IMR-90 (cell line): ENCODE data around the gene CENPF. TPM values are rescaled to one million over a fixed set of nuclear protein-coding genes. Genes with fewer than 3 reads are reported as not detected.

ENCODE experiments used
- ATAC-seq: fragments of 200-7000 bp; cut with Tn5 transposase; 2 replicates; pipeline ENCODE4 v1.9.1; 2020; ENCODE audit warnings: low read depth, mild to moderate bottlenecking, moderate library complexity
- BruUV-seq: library from RNA; stranded (reverse); fragments of 400-500 nt; replicated peaks from 2 replicates; lab custom pipeline; 2021; lab: Mats Ljungman, UMichigan
- CTCF ChIA-PET: fragments of 300-600 bp; formaldehyde crosslinking; extraction: SDS; loops from one replicate; lab custom pipeline; 2021; ENCODE audit warnings: antibody characterized with exemption; lab: Yijun Ruan, JAX
- POLR2A ChIA-PET: fragments of 300-600 bp; sonication (Branson Sonifier 250); formaldehyde crosslinking; loops from one replicate; lab custom pipeline; 2022; ENCODE audit warnings: antibody characterized with exemption; ENCODE audit not compliant: unreplicated experiment; lab: Charles Lee
- DNase-seq: peaks from one replicate; pipeline ENCODE4 v3.0.0; 2013
- H2AFZ ChIP-seq: replicated peaks from 2 replicates; pipeline ENCODE3; 2013; ENCODE audit warnings: low read length, mild to moderate bottlenecking; ENCODE audit not compliant: poor library complexity
- H2AK5ac ChIP-seq: 2 replicates; pipeline ENCODE4 v1.6.1; 2013; ENCODE audit warnings: low read depth, low read length, inconsistent platforms
- H2AK9ac ChIP-seq: replicated peaks from 2 replicates; pipeline ENCODE3; 2013; ENCODE audit warnings: mild to moderate bottlenecking, low read depth, low read length, moderate library complexity; ENCODE audit not compliant: poor library complexity
- H2BK120ac ChIP-seq: 2 replicates; pipeline ENCODE4 v1.6.1; 2013; ENCODE audit warnings: low read depth, low read length, inconsistent platforms
- H2BK15ac ChIP-seq: 3 replicates; pipeline ENCODE4 v1.6.1; 2013; ENCODE audit warnings: low read depth, low read length, inconsistent platforms
- H2BK20ac ChIP-seq: 2 replicates; pipeline ENCODE4 v1.6.1; 2013; ENCODE audit warnings: low read depth, mild to moderate bottlenecking, inconsistent platforms, low read length, moderate library complexity
- H2BK5ac ChIP-seq: 2 replicates; pipeline ENCODE4 v1.6.1; 2013; ENCODE audit warnings: mild to moderate bottlenecking, low read depth, low read length, inconsistent platforms; ENCODE audit not compliant: poor library complexity, severe bottlenecking
- H3K14ac ChIP-seq: replicated peaks from 2 replicates; pipeline ENCODE4 v1.6.1; 2013; ENCODE audit warnings: low read depth, low read length, inconsistent platforms
- H3K18ac ChIP-seq: 2 replicates; pipeline ENCODE4 v1.6.1; 2013; ENCODE audit warnings: low read depth, low read length, control low read depth
- H3K23ac ChIP-seq: 2 replicates; pipeline ENCODE4 v1.6.1; 2013; ENCODE audit warnings: low read depth, low read length, inconsistent platforms
- H3K27ac ChIP-seq: 2 replicates; pipeline ENCODE4 v1.5.1; 2013; ENCODE audit warnings: mild to moderate bottlenecking, control low read depth, low read length; ENCODE audit not compliant: insufficient read depth
- H3K27me3 ChIP-seq: 2 replicates; pipeline ENCODE4 v1.6.1; 2013; ENCODE audit warnings: low read length; ENCODE audit not compliant: control insufficient read depth, insufficient read depth
- H3K36me3 ChIP-seq: 2 replicates; pipeline ENCODE4 v1.6.1; 2013; ENCODE audit warnings: low read length, mixed read lengths; ENCODE audit not compliant: control insufficient read depth, insufficient read depth
- H3K4ac ChIP-seq: 2 replicates; pipeline ENCODE4 v1.6.1; 2013; ENCODE audit warnings: low read depth, low read length, inconsistent platforms
- H3K4me1 ChIP-seq: 2 replicates; pipeline ENCODE4 v1.6.1; 2013; ENCODE audit warnings: low read length, mixed read lengths; ENCODE audit not compliant: control insufficient read depth, insufficient read depth
- H3K4me2 ChIP-seq: 2 replicates; pipeline ENCODE4 v1.6.1; 2013; ENCODE audit warnings: low read depth, mild to moderate bottlenecking, control low read depth, low read length, moderate library complexity
- H3K4me3 ChIP-seq: 2 replicates; pipeline ENCODE4 v1.5.1; 2013; ENCODE audit warnings: low read depth, mild to moderate bottlenecking, control low read depth, low read length, moderate library complexity; ENCODE audit not compliant: insufficient read depth
- H3K56ac ChIP-seq: 2 replicates; pipeline ENCODE4 v1.6.1; 2013; ENCODE audit warnings: low read length, inconsistent platforms; ENCODE audit not compliant: insufficient read depth; ENCODE audit errors: extremely low read depth
- H3K79me1 ChIP-seq, 2 experiments: 2 replicates each; pipeline ENCODE4 v1.6.1; 2013; ENCODE audit warnings: low read length in 2 of 2, inconsistent platforms in 1 of 2, low read depth in 1 of 2
- H3K9ac ChIP-seq: 2 replicates; pipeline ENCODE4 v1.6.1; 2013; ENCODE audit warnings: low read depth, low read length, control low read depth
- H3K9me1 ChIP-seq: 2 replicates; pipeline ENCODE4 v1.6.1; 2013; ENCODE audit warnings: low read length, inconsistent platforms; ENCODE audit not compliant: insufficient read depth
- H3K9me3 ChIP-seq: 2 replicates; pipeline ENCODE4 v1.6.1; 2013; ENCODE audit warnings: low read length; ENCODE audit not compliant: control insufficient read depth, insufficient read depth
- H4K20me1 ChIP-seq: 2 replicates; pipeline ENCODE4 v1.6.1; 2013; ENCODE audit warnings: low read length, inconsistent platforms; ENCODE audit not compliant: insufficient read depth
- H4K5ac ChIP-seq: 2 replicates; pipeline ENCODE4 v1.6.1; 2013; ENCODE audit warnings: mild to moderate bottlenecking, low read depth, low read length, control low read depth
- H4K8ac ChIP-seq, 2 experiments: 2 replicates each; pipeline ENCODE4 v1.6.1; 2013; ENCODE audit warnings: low read depth in 2 of 2, low read length in 2 of 2, control low read depth in 1 of 2, inconsistent platforms in 1 of 2
- H4K91ac ChIP-seq: 2 replicates; pipeline ENCODE4 v1.6.1; 2013; ENCODE audit warnings: low read depth, low read length, inconsistent platforms; ENCODE audit not compliant: insufficient read depth
- BHLHE40 ChIP-seq: fragments of 150-350 bp; IDR thresholded peaks from 2 replicates; pipeline ENCODE4 v1.6.1; 2016; ENCODE audit warnings: mild to moderate bottlenecking, low read depth, low read length
- MAZ ChIP-seq: IDR thresholded peaks from 2 replicates; pipeline ENCODE4 v1.6.1; 2012; ENCODE audit warnings: low read depth, mild to moderate bottlenecking, low read length, improper control_type of control experiment, moderate library complexity, borderline replicate concordance
- MXI1 ChIP-seq: IDR thresholded peaks from 2 replicates; pipeline ENCODE4 v1.6.1; 2012; ENCODE audit warnings: low read depth, mild to moderate bottlenecking, low read length, moderate library complexity, borderline replicate concordance
- NFE2L2 ChIP-seq: fragments of 150-350 bp; IDR thresholded peaks from 2 replicates; pipeline ENCODE4 v1.6.1; 2016; ENCODE audit warnings: low read depth, mild to moderate bottlenecking, low read length
- RAD21 ChIP-seq: IDR thresholded peaks from 2 replicates; pipeline ENCODE4 v1.6.1; 2012; ENCODE audit warnings: low read length, improper control_type of control experiment
- WGBS, 2 experiments: methylation state at CpG; one replicate each; pipeline versions ENCODE4 v1.1.5 to v1.1.7; 2013; ENCODE audit warnings: missing lambda C conversion rate in 2 of 2; ENCODE audit not compliant: insufficient read length in 1 of 2; ENCODE audit errors: extremely low coverage in 2 of 2; 5-methylcytosine and 5-hydroxymethylcytosine counted together
- dilution Hi-C: fragments of 300-500 bp; cut with HindIII; formaldehyde crosslinking; loops from one replicate; pipeline ENCODE4 v1.14.3; 2018; ENCODE audit warnings: low sequenced_read_pairs; ENCODE audit not compliant: unreplicated experiment
- in situ Hi-C: fragments of 300-500 bp; cut with MboI; formaldehyde crosslinking; loops from 3 replicates; pipeline ENCODE4 v1.14.3; 2019; ENCODE audit warnings: low sequenced_read_pairs, inconsistent platforms, mixed read lengths
- intact Hi-C: fragments of 100-400 bp; cut with micrococcal nuclease; formaldehyde crosslinking; loops from 2 replicates; pipeline ENCODE4 v1.10.0; 2022
- polyA plus RNA-seq, 3 experiments: library from polyadenylated mRNA; depleted of rRNA; stranded (reverse); fragments of >200 nt; gene quantifications; 2 replicates each; pipeline ENCODE4 v1.2.3, GENCODE V29; 2012; ENCODE audit warnings: low replicate concordance in 1 of 3
- total RNA-seq: library from RNA; depleted of rRNA; stranded (reverse); fragments of >200 nt; gene quantifications from 2 replicates; pipeline ENCODE4 v1.2.3, GENCODE V29; 2012
- TF ChIP-seq, protein P1 (sequence below): conservative IDR thresholded peaks from 2 replicates; pipeline ENCODE4 v1.5.1; 2012; ENCODE audit warnings: mild to moderate bottlenecking, low read depth, low read length, improper control_type of control experiment

CENPF gene
- total and polyA plus RNA-seq, 2 of the 4 experiments (the other 2 are of a cell fraction) = 20.9 to 51.8 TPM

DNA sequence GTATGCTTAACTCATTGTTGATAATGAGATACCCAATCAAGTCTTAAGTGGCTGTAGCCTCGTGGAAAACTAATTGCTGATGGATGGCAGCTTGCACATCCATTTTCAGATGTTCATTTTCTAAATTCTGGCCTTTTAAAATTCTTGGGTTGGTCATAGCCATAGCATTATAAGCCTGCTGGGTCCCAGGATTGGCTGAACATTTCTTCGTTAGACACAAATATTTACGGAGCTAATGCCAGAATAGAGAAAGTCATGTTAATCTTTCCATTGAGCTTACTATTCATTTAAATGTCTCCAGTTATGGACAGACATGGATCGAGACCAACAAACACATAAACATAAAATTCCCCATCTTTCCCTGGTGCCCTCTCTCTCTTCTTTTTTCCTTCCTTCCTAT, 32.5 kb downstream of the CENPF start:
- H3K4me2 ChIP-seq = no peak overlapping the region
- H2AK9ac ChIP-seq = no peak overlapping the region
- no peak overlapping the region for H4K5ac ChIP-seq
- dilution Hi-C loops = no loop called here
- no peak for ATAC-seq
- TF ChIP-seq MXI1 (no peak), BHLHE40 (no peak), MAZ (no peak), NFE2L2 (no peak), RAD21 (no peak)
- TF ChIP-seq, protein P1, sequence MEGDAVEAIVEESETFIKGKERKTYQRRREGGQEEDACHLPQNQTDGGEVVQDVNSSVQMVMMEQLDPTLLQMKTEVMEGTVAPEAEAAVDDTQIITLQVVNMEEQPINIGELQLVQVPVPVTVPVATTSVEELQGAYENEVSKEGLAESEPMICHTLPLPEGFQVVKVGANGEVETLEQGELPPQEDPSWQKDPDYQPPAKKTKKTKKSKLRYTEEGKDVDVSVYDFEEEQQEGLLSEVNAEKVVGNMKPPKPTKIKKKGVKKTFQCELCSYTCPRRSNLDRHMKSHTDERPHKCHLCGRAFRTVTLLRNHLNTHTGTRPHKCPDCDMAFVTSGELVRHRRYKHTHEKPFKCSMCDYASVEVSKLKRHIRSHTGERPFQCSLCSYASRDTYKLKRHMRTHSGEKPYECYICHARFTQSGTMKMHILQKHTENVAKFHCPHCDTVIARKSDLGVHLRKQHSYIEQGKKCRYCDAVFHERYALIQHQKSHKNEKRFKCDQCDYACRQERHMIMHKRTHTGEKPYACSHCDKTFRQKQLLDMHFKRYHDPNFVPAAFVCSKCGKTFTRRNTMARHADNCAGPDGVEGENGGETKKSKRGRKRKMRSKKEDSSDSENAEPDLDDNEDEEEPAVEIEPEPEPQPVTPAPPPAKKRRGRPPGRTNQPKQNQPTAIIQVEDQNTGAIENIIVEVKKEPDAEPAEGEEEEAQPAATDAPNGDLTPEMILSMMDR = no peak
- no peak overlapping the region for H3K23ac ChIP-seq
- no peaks in the 10 kb centered on the region for H4K20me1 ChIP-seq
- no peaks in the 10 kb centered on the region; the same call in 1 of the 2 replicates for H3K36me3 ChIP-seq
- H3K9me3 ChIP-seq = no peaks in the 10 kb centered on the region
- H4K91ac ChIP-seq = no peak overlapping the region
- H2BK15ac ChIP-seq = no peak overlapping the region
- H2BK120ac ChIP-seq = no peak overlapping the region
- H3K56ac ChIP-seq = no peak overlapping the region
- DNase-seq = no peak
- intact Hi-C loops = no loop called here
- H3K18ac ChIP-seq = no peak overlapping the region
- H2AFZ ChIP-seq = no peak overlapping the region
- ChIA-PET CTCF (interaction anchor here (0.6 to 0.8 kb wide), 3 partner anchors 253 to 888 kb away, joined by 3 to 4 read pairs (median 3); no protein-coding TSS in a partner anchor), POLR2A (no interaction called here)
- no peak overlapping the region for H3K4ac ChIP-seq
- in situ Hi-C loops = no loop called here
- 0 out of 2 replicates have a peak, but pooled peaks cover 5% of the 10 kb centered on the region for H3K9me1 ChIP-seq
- no peaks in the 10 kb centered on the region for H3K27me3 ChIP-seq
- no peak overlapping the region for H2BK5ac ChIP-seq
- WGBS, 2 experiments = 100% methylated on average over 2 of the region's 4 CpGs; no CpG with 5 or more reads in 1 of the 2 experiments
- H4K8ac ChIP-seq = no peak overlapping the region
- H3K9ac ChIP-seq = no peak overlapping the region
- H2BK20ac ChIP-seq = no peak overlapping the region
- peaks cover 8% of the 10 kb centered on the region; the same call in 1 of the 2 replicates for H3K4me1 ChIP-seq
- H3K4me3 ChIP-seq = no peak overlapping the region
- no peak overlapping the region for H3K14ac ChIP-seq
- H2AK5ac ChIP-seq = no peak overlapping the region
- H3K79me1 ChIP-seq = peaks cover 26 to 45% of the 10 kb centered on the region in 2 experiments
- no TSS peak for BruUV-seq
- H3K27ac ChIP-seq = no peak overlapping the region
